Inflammatory macrophage (primary cell): Measurements from ENCODE around the gene DOCK4.

Source experiments
- DNase-seq, 2 donors: peaks; one replicate each; pipeline ENCODE4 v3.0.0-alpha.2; 2020 to 2022

DOCK4 gene

GRCh38 chr7:111883241-111883640 is 323.0 kb downstream of the DOCK4 start:
- no peak for DNase-seq

DNA sequence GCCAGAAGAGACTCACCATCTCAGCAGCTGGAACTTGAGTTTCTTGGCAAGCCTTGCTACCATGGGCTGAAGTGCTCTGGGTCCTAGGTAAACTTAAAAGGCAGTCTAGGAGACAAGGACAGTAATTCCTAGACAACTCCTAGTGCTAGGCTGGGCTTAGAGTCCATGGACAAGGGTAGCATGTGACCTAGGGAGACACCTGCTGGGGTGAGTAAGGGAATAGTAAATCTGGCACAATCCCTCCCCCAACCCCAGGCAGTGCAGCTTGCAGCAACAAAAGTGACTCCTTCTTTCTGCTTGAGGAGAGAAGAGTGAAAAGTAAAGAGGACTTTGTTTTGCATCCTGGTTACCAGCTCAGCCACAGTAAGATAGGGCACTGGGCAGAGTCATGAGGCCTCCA is 327.4 kb downstream of the DOCK4 start:
- DNase-seq, result no peak

GRCh38 chr7:111877931-111878330 is 328.3 kb downstream of the DOCK4 start:
- no peak for DNase-seq

DNA sequence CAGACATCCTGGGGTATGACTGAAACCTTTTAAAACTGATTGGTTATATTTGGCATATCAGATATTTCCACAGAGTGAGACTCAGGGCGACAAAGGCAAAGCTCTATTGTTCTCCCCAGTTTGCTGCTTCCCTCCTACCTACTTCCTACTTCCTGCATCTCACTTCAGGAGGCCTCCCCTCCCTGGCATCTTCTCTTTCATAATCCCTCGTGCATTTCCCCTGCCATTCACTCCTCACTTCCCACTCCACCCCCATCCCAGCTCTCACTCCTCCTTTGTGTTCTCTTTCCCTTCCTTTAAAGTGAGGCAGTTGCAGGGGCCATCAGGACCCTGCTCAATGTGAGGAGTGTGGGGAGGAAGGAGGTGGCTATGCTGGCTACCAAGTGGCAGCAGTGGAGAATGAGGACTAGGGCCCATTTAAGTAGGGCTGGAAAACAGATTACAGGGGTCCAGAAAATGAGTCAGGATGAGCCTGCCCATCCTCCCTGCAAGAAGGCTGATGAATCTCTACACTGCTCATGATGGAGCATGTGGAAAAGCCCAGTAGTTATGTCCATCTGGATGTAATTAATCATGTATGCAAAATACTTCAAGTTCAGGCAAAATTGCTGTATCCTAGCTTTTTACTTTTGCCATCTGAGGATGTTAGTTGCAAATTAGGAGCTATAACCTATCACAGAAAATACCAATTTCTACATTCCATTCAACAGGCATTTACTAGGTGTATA is 332.1 kb downstream of the DOCK4 start:
- no peak for DNase-seq

DNA sequence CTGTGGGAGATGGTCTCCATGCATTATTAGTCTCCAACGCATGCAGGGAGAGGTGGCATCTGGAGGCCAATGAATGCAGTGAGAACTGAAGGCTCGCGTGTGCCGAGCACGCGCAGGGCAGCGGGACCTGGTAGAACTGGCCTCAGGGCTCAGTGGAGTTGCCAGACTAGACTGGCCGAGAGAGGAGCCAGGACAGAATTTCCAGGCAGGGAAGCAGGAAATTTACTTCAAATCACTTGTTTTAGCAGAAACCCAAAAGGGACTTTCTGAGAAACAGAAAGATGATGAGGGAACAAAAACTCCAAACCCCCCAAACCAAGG is 332.9 kb downstream of the DOCK4 start:
- DNase-seq, result no peak

DNA sequence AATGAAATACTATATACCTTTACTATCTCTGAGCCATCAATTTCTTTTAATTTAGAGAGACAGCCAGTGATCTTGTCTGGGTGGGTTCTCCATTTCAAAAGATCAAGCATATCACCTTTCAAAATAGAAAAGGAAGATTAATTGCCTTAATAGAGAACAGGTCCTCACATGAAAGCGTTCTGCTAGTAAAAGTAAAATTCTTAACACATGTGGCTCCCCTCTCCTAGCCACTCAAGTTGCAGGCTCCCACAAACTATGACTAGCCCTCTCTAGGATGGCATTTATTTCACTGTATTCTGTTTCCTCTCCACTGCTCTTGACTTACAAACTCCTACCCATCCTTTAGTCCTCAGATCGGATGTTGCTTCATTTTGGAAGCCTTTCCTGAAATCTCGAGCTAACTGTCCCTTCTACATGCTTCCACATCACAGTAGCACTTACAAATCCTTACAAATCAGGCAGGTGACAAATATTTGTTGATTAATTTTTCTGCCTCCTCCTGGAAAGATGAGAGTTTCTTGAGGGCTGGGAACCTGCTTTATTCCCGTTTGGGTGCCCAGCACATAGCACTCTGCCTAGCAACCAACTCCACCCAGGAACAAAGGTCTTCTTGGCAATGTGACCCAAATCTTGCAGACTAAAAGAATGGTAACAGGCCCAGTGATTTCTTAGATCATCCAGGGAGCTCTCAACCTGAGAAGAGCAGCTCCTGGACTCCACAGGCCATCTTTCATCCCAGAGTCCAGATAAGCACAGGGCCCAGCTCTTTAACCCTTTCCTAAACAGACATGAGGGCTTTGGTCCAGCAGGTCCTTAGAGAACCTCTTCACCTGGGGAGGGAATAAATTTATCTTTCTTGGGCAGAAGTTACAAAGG is 333.5 kb downstream of the DOCK4 start:
- no peak for DNase-seq

GRCh38 chr7:111871283-111871682 is 334.9 kb downstream of the DOCK4 start:
- DNase-seq, result no peak

DNA sequence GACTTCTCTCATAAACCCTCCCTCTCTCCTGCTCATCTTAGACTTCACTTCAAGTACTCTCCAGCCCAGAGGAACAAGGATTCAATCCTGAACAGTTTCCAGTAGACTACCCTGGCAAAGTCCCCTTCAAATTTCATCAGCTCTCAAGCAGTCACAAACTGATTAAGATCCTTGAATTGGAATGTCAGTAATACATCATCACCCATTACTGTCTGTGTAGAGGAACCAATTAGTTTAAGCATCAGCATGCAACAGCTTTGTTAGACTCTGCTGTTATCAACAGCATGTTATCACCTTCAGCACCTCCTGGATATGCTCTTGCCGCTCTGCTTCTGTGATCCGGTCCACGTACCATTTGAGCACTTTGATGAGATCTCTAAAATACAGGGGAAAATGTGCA is 336.9 kb downstream of the DOCK4 start:
- no peak for DNase-seq

DNA sequence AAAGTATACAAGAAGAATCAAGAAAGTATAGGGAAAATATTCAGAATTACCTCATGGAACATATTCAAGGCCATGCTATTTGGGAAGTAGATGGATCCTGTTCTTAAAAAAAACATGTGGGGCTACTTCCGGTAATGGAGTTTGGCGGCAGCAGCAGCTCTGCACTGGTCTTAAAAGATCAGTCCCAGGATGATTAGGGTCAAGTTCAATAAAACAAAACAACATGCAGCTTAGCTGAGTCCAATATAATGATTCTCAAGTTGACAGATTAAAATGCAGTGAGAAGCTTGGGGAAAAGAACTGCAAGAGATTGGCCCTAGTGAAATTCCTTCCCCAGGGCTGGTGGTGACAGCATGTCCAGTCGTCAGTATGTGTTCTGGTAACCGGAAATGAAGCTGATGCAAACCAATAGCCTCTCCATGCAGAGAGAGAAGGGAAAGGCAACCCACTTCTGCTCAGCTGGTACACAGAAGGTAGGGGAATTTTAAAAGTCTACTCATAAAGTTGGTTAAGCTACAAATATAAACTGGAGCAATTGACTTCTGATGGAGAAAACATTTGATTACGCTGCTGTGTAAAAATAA is 338.8 kb downstream of the DOCK4 start:
- DNase-seq, result no peak

DNA sequence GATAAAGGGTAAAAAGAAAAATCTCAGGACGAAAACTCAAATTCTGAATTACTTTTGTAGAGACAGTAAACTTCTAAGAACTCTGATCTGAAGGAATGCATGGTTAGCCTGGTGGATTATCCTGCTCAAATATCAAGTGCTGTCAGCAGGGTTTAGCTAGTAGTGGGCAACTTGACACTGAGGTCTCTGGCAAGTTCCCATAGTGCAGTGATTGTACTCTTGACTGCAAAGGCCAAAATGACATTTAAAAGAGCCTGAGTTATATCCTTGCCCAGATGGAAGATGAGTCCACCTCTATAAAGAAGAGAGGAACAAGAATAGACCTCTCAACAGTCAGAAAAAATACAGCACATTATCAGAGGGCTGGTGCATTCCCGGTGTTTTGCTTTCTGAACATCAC is 339.4 kb downstream of the DOCK4 start:
- no peak for DNase-seq

DNA sequence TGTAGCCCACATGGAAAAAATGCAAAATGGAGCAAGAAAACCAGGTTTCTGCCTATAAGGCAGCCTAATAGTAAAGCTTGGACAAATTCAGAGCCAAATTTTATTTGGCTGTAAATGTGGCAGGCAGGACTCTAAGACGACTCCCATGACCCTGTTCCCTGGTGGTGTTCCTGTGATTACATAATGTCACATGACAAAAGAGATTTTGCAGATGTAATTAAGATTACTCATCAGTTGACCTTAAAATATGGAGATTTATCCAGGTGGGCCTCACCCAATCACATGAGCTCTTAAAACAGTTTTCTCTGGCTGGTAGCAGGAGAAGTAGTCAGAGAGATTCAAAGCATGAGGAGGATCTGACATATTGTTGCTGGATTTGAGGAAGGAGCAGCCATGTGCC is 340.8 kb downstream of the DOCK4 start:
- no peak for DNase-seq

DNA sequence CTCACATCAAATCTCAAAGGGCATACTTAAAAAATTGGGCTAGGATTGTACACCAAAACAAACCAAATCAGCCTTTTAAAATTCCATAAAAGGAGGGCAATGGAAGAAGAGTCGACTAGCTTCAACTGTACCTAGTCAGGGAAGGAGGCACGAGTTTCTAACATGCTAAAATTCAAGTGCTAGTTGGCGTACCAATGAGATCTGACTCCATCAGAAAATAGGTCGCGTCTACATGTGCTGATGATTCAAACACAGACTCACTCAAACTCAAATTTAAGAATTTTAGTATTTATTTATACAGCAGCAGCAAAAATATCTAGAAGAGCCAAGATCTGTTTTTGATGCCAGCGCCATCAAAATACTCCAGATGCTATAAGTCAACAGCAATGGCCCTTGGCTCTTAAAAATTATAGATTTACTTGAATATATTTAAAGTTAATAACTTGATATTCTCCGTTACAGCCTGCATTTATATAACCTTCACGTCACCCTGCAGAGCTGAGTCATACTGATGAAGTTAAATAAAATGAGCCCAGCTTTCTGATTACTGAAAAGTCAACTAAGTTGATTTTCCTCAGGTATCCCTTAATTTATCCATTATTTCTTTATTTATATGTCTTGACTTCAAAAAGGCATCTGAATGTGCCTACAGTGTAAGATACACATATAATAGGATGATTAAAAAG is 341.8 kb downstream of the DOCK4 start:
- no peak for DNase-seq

- no peak for DNase-seq
Observed at GRCh38 chr7:111863269-111863668, 342.9 kb downstream of the DOCK4 start.

DNA sequence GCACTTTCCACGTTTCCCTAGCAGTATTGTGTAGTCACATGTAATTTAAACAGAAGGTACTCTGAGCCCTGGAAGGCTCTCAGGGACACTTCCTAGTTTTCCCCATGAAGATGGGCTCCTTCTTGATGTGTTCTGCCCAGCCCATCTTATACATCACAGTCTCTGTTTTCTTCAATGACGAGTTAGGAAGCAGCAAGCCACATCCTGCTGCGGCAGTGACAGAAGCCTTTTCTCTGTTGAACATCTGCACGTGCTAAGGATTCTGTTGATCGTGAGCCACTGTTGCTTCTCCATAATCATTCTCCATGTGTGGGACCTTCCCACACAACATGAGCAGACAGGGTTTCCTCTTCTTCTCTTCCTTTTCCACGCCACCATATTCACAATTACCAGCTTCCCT is 346.0 kb downstream of the DOCK4 start:
- no peak for DNase-seq

GRCh38 chr7:111858331-111858730 is 347.9 kb downstream of the DOCK4 start:
- no peak for DNase-seq

GRCh38 chr7:111855842-111856227 is 350.4 kb downstream of the DOCK4 start:
- DNase-seq, result no peak

- DNase-seq, result peak; percentile 50 to 53
Observed at GRCh38 chr7:111855161-111855841, 350.9 kb downstream of the DOCK4 start.

DNA sequence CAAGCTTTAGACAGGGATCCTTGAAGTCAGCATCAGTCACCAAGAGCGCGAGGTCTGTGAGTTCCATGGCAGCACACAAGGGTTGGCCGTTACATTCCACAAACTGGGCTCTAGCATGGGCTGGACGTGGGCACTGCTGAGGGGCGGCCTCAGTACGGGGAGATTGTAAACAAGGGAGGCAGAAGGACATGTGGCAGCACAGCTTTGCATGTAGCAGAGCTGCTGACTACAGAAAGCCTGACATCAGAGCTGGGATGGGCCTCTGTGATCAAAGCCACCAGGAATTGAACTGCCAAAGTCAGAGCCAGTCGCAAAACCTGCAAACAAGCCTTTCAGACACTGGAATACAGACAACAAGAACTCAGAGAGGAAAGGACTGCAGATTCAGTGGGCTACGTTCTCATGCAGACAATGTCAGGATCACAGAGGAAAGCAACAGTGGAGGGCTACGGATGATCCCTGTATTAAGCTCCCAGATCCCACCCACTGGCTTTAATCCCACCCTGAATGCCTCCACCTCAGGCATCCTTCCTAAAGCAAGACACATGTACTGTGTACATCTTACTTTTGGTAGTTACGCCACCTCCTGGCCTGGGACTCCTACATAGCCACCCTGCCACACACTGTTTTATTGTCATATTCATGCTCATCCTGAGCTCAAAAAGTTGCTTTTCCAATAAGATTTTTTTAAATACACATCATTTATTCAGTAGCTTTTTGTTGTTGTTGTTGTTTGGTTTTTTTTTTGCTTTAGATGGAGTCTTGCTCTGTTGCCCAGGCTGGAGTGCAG is 352.8 kb downstream of the DOCK4 start:
- DNase-seq, result no peak

DNA sequence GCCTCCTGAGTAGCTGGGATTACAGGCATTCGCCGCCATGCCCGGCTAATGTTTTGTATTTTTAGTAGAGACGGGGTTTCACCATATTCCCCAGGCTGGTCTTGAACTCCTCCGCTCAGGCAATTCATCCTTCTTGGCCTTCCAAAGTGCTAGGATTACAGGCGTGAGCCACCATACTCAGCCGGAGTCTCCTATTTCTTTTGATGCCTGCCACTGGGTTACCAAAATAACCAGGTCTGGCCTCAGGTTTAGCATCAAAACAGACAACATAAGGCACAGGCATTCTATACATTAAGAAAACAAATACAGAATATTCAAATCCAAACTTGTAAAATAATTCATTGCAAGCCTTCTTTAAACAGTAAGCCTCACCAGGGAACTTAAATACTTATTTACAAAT is 354.1 kb downstream of the DOCK4 start:
- no peak for DNase-seq

GRCh38 chr7:111846898-111847297 is 359.3 kb downstream of the DOCK4 start:
- no peak for DNase-seq

- DNase-seq, result no peak
Observed at GRCh38 chr7:111845853-111846252, 360.3 kb downstream of the DOCK4 start.
